ENCODE data around the gene SNRNP70.

Gene SNRNP70

GRCh38 chr19:49091391-49092038 lies 6.3 kb downstream of the SNRNP70 start:
- no peaks in the 10 kb centered on the region for H3K4me1 ChIP-seq (ENCODE audit: control insufficient read depth, insufficient read depth, low read length)
- H3K36me3 ChIP-seq (ENCODE audit: control insufficient read depth, insufficient read depth, low read length), result peaks cover 55% of the 10 kb centered on the region
- H3K9me3 ChIP-seq (ENCODE audit: control insufficient read depth, insufficient read depth, low read length), result no peaks in the 10 kb centered on the region
- H3K4me3 ChIP-seq (ENCODE audit: low read depth, low read length), result no peak overlapping the region
- no peaks in the 10 kb centered on the region for H3K27me3 ChIP-seq (ENCODE audit: control insufficient read depth, insufficient read depth, low read length)
- no peak overlapping the region for H3K9ac ChIP-seq (ENCODE audit: low read depth, low read length)

- Histone ChIP-seq H3K4me1 (ENCODE audit: control insufficient read depth, insufficient read depth, low read length) (peaks cover 4% of the 10 kb centered on the region), H3K9me3 (ENCODE audit: control insufficient read depth, insufficient read depth, low read length) (no peaks in the 10 kb centered on the region), H3K36me3 (ENCODE audit: control insufficient read depth, insufficient read depth, low read length) (peaks cover 50% of the 10 kb centered on the region), H3K27me3 (ENCODE audit: control insufficient read depth, insufficient read depth, low read length) (no peaks in the 10 kb centered on the region), H3K4me3 (ENCODE audit: low read depth, low read length) (no peak overlapping the region), H3K9ac (ENCODE audit: low read depth, low read length) (no peak overlapping the region)
Measured at GRCh38 chr19:49092686-49093085, 7.4 kb downstream of the SNRNP70 start.

- Histone ChIP-seq H3K9me3 (ENCODE audit: control insufficient read depth, insufficient read depth, low read length) (no peaks in the 10 kb centered on the region), H3K27me3 (ENCODE audit: control insufficient read depth, insufficient read depth, low read length) (no peaks in the 10 kb centered on the region), H3K9ac (ENCODE audit: low read depth, low read length) (peak overlapping the region; percentile 5), H3K4me3 (ENCODE audit: low read depth, low read length) (no peak overlapping the region), H3K36me3 (ENCODE audit: control insufficient read depth, insufficient read depth, low read length) (peaks cover 60% of the 10 kb centered on the region), H3K4me1 (ENCODE audit: control insufficient read depth, insufficient read depth, low read length) (peaks cover 4% of the 10 kb centered on the region)
Measured at GRCh38 chr19:49094505-49095482, 9.5 kb downstream of the SNRNP70 start.

GRCh38 chr19:49097453-49098288 lies 12.4 kb downstream of the SNRNP70 start:
- Histone ChIP-seq H3K9ac (ENCODE audit: low read depth, low read length) (no peak overlapping the region), H3K4me1 (ENCODE audit: control insufficient read depth, insufficient read depth, low read length) (peaks cover 4% of the 10 kb centered on the region), H3K9me3 (ENCODE audit: control insufficient read depth, insufficient read depth, low read length) (no peaks in the 10 kb centered on the region), H3K27me3 (ENCODE audit: control insufficient read depth, insufficient read depth, low read length) (no peaks in the 10 kb centered on the region), H3K4me3 (ENCODE audit: low read depth, low read length) (no peak overlapping the region), H3K36me3 (ENCODE audit: control insufficient read depth, insufficient read depth, low read length) (peaks cover 60% of the 10 kb centered on the region)

DNA sequence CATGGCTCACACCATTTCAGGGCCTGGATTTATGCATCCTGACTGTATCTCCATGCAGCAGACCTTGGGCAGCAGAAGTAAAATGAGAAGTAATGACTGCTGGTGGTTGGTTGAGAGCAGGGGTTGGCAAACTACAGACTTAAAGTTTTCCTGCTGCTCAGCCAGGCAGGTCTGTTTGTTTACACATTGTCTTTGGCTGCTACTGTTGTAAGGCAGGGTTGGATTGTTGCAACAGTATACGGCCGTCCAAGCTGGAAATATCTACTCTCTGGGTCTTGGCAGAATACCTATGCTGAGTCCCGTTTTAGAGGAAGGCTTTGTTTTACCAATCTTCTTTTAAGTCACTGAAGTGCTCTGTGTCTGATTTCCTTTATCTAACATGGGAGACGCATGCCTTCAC lies 13.5 kb downstream of the SNRNP70 start:
- Histone ChIP-seq H3K4me1 (ENCODE audit: control insufficient read depth, insufficient read depth, low read length) (peaks cover 4% of the 10 kb centered on the region), H3K9ac (ENCODE audit: low read depth, low read length) (no peak overlapping the region), H3K36me3 (ENCODE audit: control insufficient read depth, insufficient read depth, low read length) (peaks cover 68% of the 10 kb centered on the region), H3K9me3 (ENCODE audit: control insufficient read depth, insufficient read depth, low read length) (no peaks in the 10 kb centered on the region), H3K4me3 (ENCODE audit: low read depth, low read length) (no peak overlapping the region), H3K27me3 (ENCODE audit: control insufficient read depth, insufficient read depth, low read length) (no peaks in the 10 kb centered on the region)

- H3K9ac ChIP-seq (ENCODE audit: low read depth, low read length), result no peak overlapping the region
- no peak overlapping the region for H3K4me3 ChIP-seq (ENCODE audit: low read depth, low read length)
- peaks cover 62% of the 10 kb centered on the region for H3K36me3 ChIP-seq (ENCODE audit: control insufficient read depth, insufficient read depth, low read length)
- H3K9me3 ChIP-seq (ENCODE audit: control insufficient read depth, insufficient read depth, low read length), result no peaks in the 10 kb centered on the region
- H3K4me1 ChIP-seq (ENCODE audit: control insufficient read depth, insufficient read depth, low read length), result peaks cover 4% of the 10 kb centered on the region
- H3K27me3 ChIP-seq (ENCODE audit: control insufficient read depth, insufficient read depth, low read length), result no peaks in the 10 kb centered on the region
Measured at GRCh38 chr19:49101160-49101559, 15.9 kb downstream of the SNRNP70 start.

GRCh38 chr19:49102303-49102702 lies 17.1 kb downstream of the SNRNP70 start:
- Histone ChIP-seq H3K36me3 (ENCODE audit: control insufficient read depth, insufficient read depth, low read length) (peaks cover 69% of the 10 kb centered on the region), H3K4me1 (ENCODE audit: control insufficient read depth, insufficient read depth, low read length) (peaks cover 4% of the 10 kb centered on the region), H3K27me3 (ENCODE audit: control insufficient read depth, insufficient read depth, low read length) (no peaks in the 10 kb centered on the region), H3K9me3 (ENCODE audit: control insufficient read depth, insufficient read depth, low read length) (no peaks in the 10 kb centered on the region), H3K4me3 (ENCODE audit: low read depth, low read length) (no peak overlapping the region), H3K9ac (ENCODE audit: low read depth, low read length) (no peak overlapping the region)

DNA sequence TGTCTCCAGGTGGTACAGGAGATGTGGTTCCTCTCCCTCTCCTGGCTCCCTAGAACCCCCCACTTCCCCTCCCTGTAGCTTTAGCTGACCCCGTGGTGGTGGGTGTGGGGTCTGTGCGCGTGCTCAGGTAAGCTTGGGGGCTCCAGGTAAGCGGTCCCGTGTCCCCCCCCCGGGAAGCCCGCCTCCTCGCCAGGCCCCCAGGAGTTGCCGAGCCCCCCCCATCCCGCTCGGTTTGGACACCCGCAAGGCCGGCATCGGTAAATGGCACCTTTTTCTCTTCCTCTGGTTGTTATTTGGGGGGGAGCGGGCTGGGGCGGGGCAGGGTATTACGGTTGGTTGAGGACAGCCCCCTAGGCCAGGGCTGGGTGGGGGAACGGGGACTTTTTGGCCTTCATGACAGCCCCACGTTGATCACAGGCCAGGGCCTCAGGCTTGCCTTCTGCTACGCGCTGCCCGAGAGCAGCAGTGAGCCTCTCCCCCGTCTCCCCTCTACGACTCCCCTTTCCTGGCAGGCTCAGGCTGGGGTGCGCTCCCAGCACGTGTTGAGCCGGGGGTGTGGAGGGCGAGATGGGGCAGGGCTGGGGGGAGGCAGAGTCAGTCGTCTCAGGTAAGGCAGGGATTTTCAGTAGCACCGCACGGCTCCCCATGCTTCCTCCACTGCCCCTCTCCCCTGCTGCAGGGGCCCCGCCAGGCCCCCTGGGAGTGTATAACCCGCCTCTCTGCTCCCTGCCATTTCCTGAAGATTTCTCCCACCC lies 18.3 kb downstream of the SNRNP70 start:
- H3K27me3 ChIP-seq (ENCODE audit: control insufficient read depth, insufficient read depth, low read length), result no peaks in the 10 kb centered on the region
- no peaks in the 10 kb centered on the region for H3K9me3 ChIP-seq (ENCODE audit: control insufficient read depth, insufficient read depth, low read length)
- no peaks in the 10 kb centered on the region for H3K4me1 ChIP-seq (ENCODE audit: control insufficient read depth, insufficient read depth, low read length)
- no peak overlapping the region for H3K4me3 ChIP-seq (ENCODE audit: low read depth, low read length)
- H3K36me3 ChIP-seq (ENCODE audit: control insufficient read depth, insufficient read depth, low read length), result peaks cover 73% of the 10 kb centered on the region
- H3K9ac ChIP-seq (ENCODE audit: low read depth, low read length), result no peak overlapping the region

- H3K36me3 ChIP-seq (ENCODE audit: control insufficient read depth, insufficient read depth, low read length), result peaks cover 74% of the 10 kb centered on the region
- H3K9ac ChIP-seq (ENCODE audit: low read depth, low read length), result no peak overlapping the region
Measured at GRCh38 chr19:49104229-49104864, 19.1 kb downstream of the SNRNP70 start.

DNA sequence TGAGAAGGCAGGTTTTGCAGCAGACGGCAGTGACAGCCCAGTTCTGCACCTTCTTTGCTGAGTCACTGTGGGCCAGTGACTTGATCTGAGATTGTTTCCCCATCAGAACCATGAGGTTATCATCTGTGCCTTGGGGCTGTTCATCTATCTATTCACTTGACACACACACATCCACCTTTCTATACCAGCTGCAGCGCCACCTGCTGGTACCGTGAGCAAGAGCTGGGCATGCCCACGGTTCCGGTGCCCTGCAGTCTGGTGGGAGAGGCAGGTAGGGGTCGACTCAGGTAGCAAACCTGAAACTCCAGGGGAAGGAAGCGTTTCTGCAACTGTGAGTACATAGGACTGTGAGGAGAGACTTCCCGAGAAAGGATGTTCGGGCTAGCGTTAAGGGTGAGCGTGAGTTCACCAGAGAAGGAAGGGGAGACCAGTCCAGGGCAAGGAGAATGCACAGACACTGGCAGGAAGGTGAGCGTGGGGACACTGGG lies 21.4 kb downstream of the SNRNP70 start:
- H3K36me3 ChIP-seq (ENCODE audit: control insufficient read depth, insufficient read depth, low read length), result peaks cover 56% of the 10 kb centered on the region
- no peaks in the 10 kb centered on the region for H3K27me3 ChIP-seq (ENCODE audit: control insufficient read depth, insufficient read depth, low read length)
- H3K9me3 ChIP-seq (ENCODE audit: control insufficient read depth, insufficient read depth, low read length), result no peaks in the 10 kb centered on the region
- H3K4me3 ChIP-seq (ENCODE audit: low read depth, low read length), result no peak overlapping the region
- no peaks in the 10 kb centered on the region for H3K4me1 ChIP-seq (ENCODE audit: control insufficient read depth, insufficient read depth, low read length)
- H3K9ac ChIP-seq (ENCODE audit: low read depth, low read length), result no peak overlapping the region

More at GRCh38 chr19:49104229-49104864, 19.1 kb downstream of the SNRNP70 start:
- Histone ChIP-seq H3K4me1 (ENCODE audit: control insufficient read depth, insufficient read depth, low read length) (no peaks in the 10 kb centered on the region), H3K4me3 (ENCODE audit: low read depth, low read length) (no peak overlapping the region), H3K9me3 (ENCODE audit: control insufficient read depth, insufficient read depth, low read length) (no peaks in the 10 kb centered on the region), H3K27me3 (ENCODE audit: control insufficient read depth, insufficient read depth, low read length) (no peaks in the 10 kb centered on the region)

Data from iPS-15b (cell line).